ENCODE data around the gene RARA. TPM values are rescaled to one million over a fixed set of nuclear protein-coding genes. Genes with fewer than 3 reads are reported as not detected.
"Not testable (repeated sequence)": the region's sequence is repeated elsewhere in the genome, so short reads cannot be mapped to it uniquely, and the experiment has no call there.

RARA gene
- total and polyA plus RNA-seq, 2 donors (not counting 1 experiment from before 2014, with no cell fraction given) = 7.0 to 7.8 TPM

GRCh38 chr17:40373324-40373723 is 64.3 kb downstream of the RARA start:
- H4K20me1 ChIP-seq (ENCODE audit: control insufficient read depth, extremely low read depth, insufficient read depth, low read length) = no peaks in the 10 kb centered on the region
- peak; percentile 22 to 84 for DNase-seq (ENCODE audit: low read depth in 2 of 2)
- H3K4me2 ChIP-seq (ENCODE audit: extremely low read depth, insufficient read depth, low read length) = no peak overlapping the region
- H3K36me3 ChIP-seq (ENCODE audit: control insufficient read depth, insufficient read depth, low read length) = no peaks in the 10 kb centered on the region
- H3K9me3 ChIP-seq (ENCODE audit: control insufficient read depth, insufficient read depth, low read depth, low read length) = no peaks in the 10 kb centered on the region
- no peak overlapping the region for H3K4me3 ChIP-seq (replicated peaks in 1 of 4; ENCODE audit: control extremely low read depth in 1 of 4, insufficient read depth in 1 of 4, low read depth in 3 of 4, low read length in 4 of 4)
- no peaks in the 10 kb centered on the region for H3K4me1 ChIP-seq (ENCODE audit: control insufficient read depth, extremely low read depth, insufficient read depth, low read length)
- no peak overlapping the region for H3K9ac ChIP-seq (ENCODE audit: insufficient read depth, low read length)
- TF ChIP-seq CTCF (conservative IDR thresholded peaks at IDR 0.05 in 1 of 2, IDR thresholded peaks at IDR 0.05 in 1 of 2; ENCODE audit: low read depth in 1 of 2, low read length in 2 of 2) (no peak), EZH2 (IDR thresholded peaks at IDR 0.05; ENCODE audit: low read length, missing control alignments) (no peak)
- H2AFZ ChIP-seq (ENCODE audit: low read length) = no peak overlapping the region
- no peak overlapping the region for H3K27ac ChIP-seq (ENCODE audit: insufficient read depth, low read length)
- no peaks in the 10 kb centered on the region for H3K27me3 ChIP-seq (ENCODE audit: control insufficient read depth, insufficient read depth, low read length)
- H3K79me2 ChIP-seq (ENCODE audit: control insufficient read depth, insufficient read depth, low read length) = no peaks in the 10 kb centered on the region

GRCh38 chr17:40373999-40374398 is 65.0 kb downstream of the RARA start:
- no peaks in the 10 kb centered on the region for H3K36me3 ChIP-seq (ENCODE audit: control insufficient read depth, insufficient read depth, low read length)
- H3K4me1 ChIP-seq (ENCODE audit: control insufficient read depth, extremely low read depth, insufficient read depth, low read length) = no peaks in the 10 kb centered on the region
- H3K9me3 ChIP-seq (ENCODE audit: control insufficient read depth, insufficient read depth, low read depth, low read length) = no peaks in the 10 kb centered on the region
- H3K4me2 ChIP-seq (ENCODE audit: extremely low read depth, insufficient read depth, low read length) = no peak overlapping the region
- no peaks in the 10 kb centered on the region for H3K27me3 ChIP-seq (ENCODE audit: control insufficient read depth, insufficient read depth, low read length)
- no peak overlapping the region for H3K4me3 ChIP-seq (replicated peaks in 1 of 4; ENCODE audit: control extremely low read depth in 1 of 4, insufficient read depth in 1 of 4, low read depth in 3 of 4, low read length in 4 of 4)
- H3K27ac ChIP-seq (ENCODE audit: insufficient read depth, low read length) = no peak overlapping the region
- H4K20me1 ChIP-seq (ENCODE audit: control insufficient read depth, extremely low read depth, insufficient read depth, low read length) = no peaks in the 10 kb centered on the region
- no peak for TF ChIP-seq CTCF (conservative IDR thresholded peaks at IDR 0.05 in 1 of 2, IDR thresholded peaks at IDR 0.05 in 1 of 2; ENCODE audit: low read depth in 1 of 2, low read length in 2 of 2)
- no peak for TF ChIP-seq EZH2 (IDR thresholded peaks at IDR 0.05; ENCODE audit: low read length, missing control alignments)
- H2AFZ ChIP-seq (ENCODE audit: low read length) = no peak overlapping the region
- no peaks in the 10 kb centered on the region for H3K79me2 ChIP-seq (ENCODE audit: control insufficient read depth, insufficient read depth, low read length)
- no peak for DNase-seq (ENCODE audit: low read depth in 2 of 2)
- no peak overlapping the region for H3K9ac ChIP-seq (ENCODE audit: insufficient read depth, low read length)

- Histone ChIP-seq H3K4me2 (ENCODE audit: extremely low read depth, insufficient read depth, low read length) (no peak overlapping the region), H3K9ac (ENCODE audit: insufficient read depth, low read length) (no peak overlapping the region), H3K9me3 (ENCODE audit: control insufficient read depth, insufficient read depth, low read depth, low read length) (no peaks in the 10 kb centered on the region), H4K20me1 (ENCODE audit: control insufficient read depth, extremely low read depth, insufficient read depth, low read length) (no peaks in the 10 kb centered on the region), H3K36me3 (ENCODE audit: control insufficient read depth, insufficient read depth, low read length) (no peaks in the 10 kb centered on the region), H2AFZ (ENCODE audit: low read length) (no peak overlapping the region), H3K79me2 (ENCODE audit: control insufficient read depth, insufficient read depth, low read length) (no peaks in the 10 kb centered on the region), H3K4me3 (replicated peaks in 1 of 4; ENCODE audit: control extremely low read depth in 1 of 4, insufficient read depth in 1 of 4, low read depth in 3 of 4, low read length in 4 of 4) (no peak overlapping the region), H3K27ac (ENCODE audit: insufficient read depth, low read length) (no peak overlapping the region), H3K27me3 (ENCODE audit: control insufficient read depth, insufficient read depth, low read length) (no peaks in the 10 kb centered on the region), H3K4me1 (ENCODE audit: control insufficient read depth, extremely low read depth, insufficient read depth, low read length) (no peaks in the 10 kb centered on the region)
- TF ChIP-seq CTCF (conservative IDR thresholded peaks at IDR 0.05 in 1 of 2, IDR thresholded peaks at IDR 0.05 in 1 of 2; ENCODE audit: low read depth in 1 of 2, low read length in 2 of 2) (no peak), EZH2 (IDR thresholded peaks at IDR 0.05; ENCODE audit: low read length, missing control alignments) (no peak)
- DNase-seq (ENCODE audit: low read depth in 2 of 2) = no peak
Measured at GRCh38 chr17:40374821-40375498, 66.0 kb downstream of the RARA start.

- not testable (repeated sequence) for H3K27me3 ChIP-seq (ENCODE audit: control insufficient read depth, insufficient read depth, low read length); H3K4me2 ChIP-seq (ENCODE audit: extremely low read depth, insufficient read depth, low read length); H3K9ac ChIP-seq (ENCODE audit: insufficient read depth, low read length); H4K20me1 ChIP-seq (ENCODE audit: control insufficient read depth, extremely low read depth, insufficient read depth, low read length); H3K79me2 ChIP-seq (ENCODE audit: control insufficient read depth, insufficient read depth, low read length); H3K9me3 ChIP-seq (ENCODE audit: control insufficient read depth, insufficient read depth, low read depth, low read length); DNase-seq (ENCODE audit: low read depth in 2 of 2); H3K27ac ChIP-seq (ENCODE audit: insufficient read depth, low read length); H3K4me3 ChIP-seq (replicated peaks in 1 of 4; ENCODE audit: control extremely low read depth in 1 of 4, insufficient read depth in 1 of 4, low read depth in 3 of 4, low read length in 4 of 4); H2AFZ ChIP-seq (ENCODE audit: low read length); H3K4me1 ChIP-seq (ENCODE audit: control insufficient read depth, extremely low read depth, insufficient read depth, low read length); H3K36me3 ChIP-seq (ENCODE audit: control insufficient read depth, insufficient read depth, low read length)
Measured at GRCh38 chr17:40375786-40376185, 66.8 kb downstream of the RARA start.

GRCh38 chr17:40376541-40376940 is 67.6 kb downstream of the RARA start:
- DNase-seq (ENCODE audit: low read depth in 2 of 2); H2AFZ ChIP-seq (ENCODE audit: low read length); H3K27me3 ChIP-seq (ENCODE audit: control insufficient read depth, insufficient read depth, low read length); H3K27ac ChIP-seq (ENCODE audit: insufficient read depth, low read length); H3K4me1 ChIP-seq (ENCODE audit: control insufficient read depth, extremely low read depth, insufficient read depth, low read length); H3K9me3 ChIP-seq (ENCODE audit: control insufficient read depth, insufficient read depth, low read depth, low read length); H3K79me2 ChIP-seq (ENCODE audit: control insufficient read depth, insufficient read depth, low read length); H3K36me3 ChIP-seq (ENCODE audit: control insufficient read depth, insufficient read depth, low read length); H3K9ac ChIP-seq (ENCODE audit: insufficient read depth, low read length); H4K20me1 ChIP-seq (ENCODE audit: control insufficient read depth, extremely low read depth, insufficient read depth, low read length); H3K4me2 ChIP-seq (ENCODE audit: extremely low read depth, insufficient read depth, low read length); H3K4me3 ChIP-seq (replicated peaks in 1 of 4; ENCODE audit: control extremely low read depth in 1 of 4, insufficient read depth in 1 of 4, low read depth in 3 of 4, low read length in 4 of 4): not testable (repeated sequence)

All from fibroblast of lung (primary cell).